ENCODE measurements around the gene MESP2.

GRCh38 chr15:89781891-89782618, 5.9 kb downstream of the MESP2 start:
- TF ChIP-seq POLR2AphosphoS5 (IDR thresholded peaks at IDR 0.05; ENCODE audit: low read depth, low read length) (no peak), POLR2A (IDR thresholded peaks at IDR 0.05; ENCODE audit: low read depth, low read length) (no peak), TAF1 (IDR thresholded peaks at IDR 0.05; ENCODE audit: borderline replicate concordance, low read depth, low read length) (no peak)
